T-helper 2 cell treated with Interferon-gamma antibody and Interleukin-4, amounts not matched to agents 5 μg/mL and 100 μg/mL, for 36 hours (primary cell): ENCODE results near the gene INO80E.

ENCODE experiments used
- DNase-seq: peaks from one replicate; pipeline ENCODE4 v3.0.0; 2021; ENCODE audit warnings: low spot score
- H3K27ac Mint-ChIP-seq: one replicate; pipeline ENCODE4 v1.8.0; 2021; ENCODE audit warnings: mild to moderate bottlenecking, mixed read lengths
- H3K27me3 Mint-ChIP-seq: one replicate; pipeline ENCODE4 v1.8.0; 2021; ENCODE audit warnings: low read depth, mixed read lengths
- H3K36me3 Mint-ChIP-seq: one replicate; pipeline ENCODE4 v1.8.0; 2021; ENCODE audit warnings: low read depth, mixed read lengths
- H3K4me1 Mint-ChIP-seq: one replicate; pipeline ENCODE4 v1.8.0; 2021; ENCODE audit warnings: low read depth, mixed read lengths
- H3K4me3 Mint-ChIP-seq: one replicate; pipeline ENCODE4 v1.8.0; 2022; ENCODE audit warnings: mild to moderate bottlenecking, moderate library complexity, mixed read lengths
- H3K9me3 Mint-ChIP-seq: one replicate; pipeline ENCODE4 v1.8.0; 2021; ENCODE audit warnings: mixed read lengths

Gene INO80E

GRCh38 chr16:29971304-29971703 is 24.7 kb upstream of the INO80E start:
- DNase-seq, result no peak
- peaks cover 30% of the 10 kb centered on the region for H3K36me3 Mint-ChIP-seq
- peaks cover 24% of the 10 kb centered on the region for H3K4me1 Mint-ChIP-seq
- H3K27me3 Mint-ChIP-seq, result no peaks in the 10 kb centered on the region
- H3K27ac Mint-ChIP-seq, result no peak overlapping the region
- H3K9me3 Mint-ChIP-seq, result peaks cover 9% of the 10 kb centered on the region
- no peak overlapping the region for H3K4me3 Mint-ChIP-seq

- peak overlapping the region; percentile 81 for H3K27ac Mint-ChIP-seq
- no peak overlapping the region for H3K4me3 Mint-ChIP-seq
- DNase-seq, result no peak
These were observed 23.5 kb upstream of the INO80E start for GRCh38 chr16:29972500-29972899.

GRCh38 chr16:29972992-29973383 is 23.1 kb upstream of the INO80E start:
- peaks cover 30% of the 10 kb centered on the region for H3K36me3 Mint-ChIP-seq
- no peaks in the 10 kb centered on the region for H3K27me3 Mint-ChIP-seq
- no peak for DNase-seq
- H3K4me3 Mint-ChIP-seq, result peak overlapping the region; percentile 98
- H3K4me1 Mint-ChIP-seq, result peaks cover 28% of the 10 kb centered on the region
- peaks cover 9% of the 10 kb centered on the region for H3K9me3 Mint-ChIP-seq
- H3K27ac Mint-ChIP-seq, result peak overlapping the region; percentile 81

More at GRCh38 chr16:29972500-29972899, 23.5 kb upstream of the INO80E start:
- Mint-ChIP-seq H3K36me3 (peaks cover 30% of the 10 kb centered on the region), H3K9me3 (peaks cover 9% of the 10 kb centered on the region), H3K4me1 (peaks cover 28% of the 10 kb centered on the region), H3K27me3 (no peaks in the 10 kb centered on the region)

GRCh38 chr16:29973384-29974246 is 22.4 kb upstream of the INO80E start, which contains the start of gene TAOK2:
TSS of gene TAOK2 (plus strand) at chr16:29973868. CDS start at chr16:29977773, 3,905 bp downstream.
- no peaks in the 10 kb centered on the region for H3K27me3 Mint-ChIP-seq
- H3K36me3 Mint-ChIP-seq, result peaks cover 30% of the 10 kb centered on the region
- H3K4me3 Mint-ChIP-seq, result peak within 1 kb of the TSS; percentile 98
- H3K27ac Mint-ChIP-seq, result peak within 1 kb of the TSS; percentile 95
- peak; percentile 99 for DNase-seq
- H3K9me3 Mint-ChIP-seq, result peaks cover 9% of the 10 kb centered on the region
- H3K4me1 Mint-ChIP-seq, result peaks cover 28% of the 10 kb centered on the region

- Mint-ChIP-seq H3K27ac (peak overlapping the region; percentile 84), H3K4me1 (peaks cover 28% of the 10 kb centered on the region), H3K27me3 (no peaks in the 10 kb centered on the region), H3K4me3 (peak overlapping the region; percentile 98), H3K36me3 (peaks cover 33% of the 10 kb centered on the region), H3K9me3 (peaks cover 9% of the 10 kb centered on the region)
- DNase-seq, result no peak
These were observed 21.5 kb upstream of the INO80E start for GRCh38 chr16:29974291-29975133.

DNA sequence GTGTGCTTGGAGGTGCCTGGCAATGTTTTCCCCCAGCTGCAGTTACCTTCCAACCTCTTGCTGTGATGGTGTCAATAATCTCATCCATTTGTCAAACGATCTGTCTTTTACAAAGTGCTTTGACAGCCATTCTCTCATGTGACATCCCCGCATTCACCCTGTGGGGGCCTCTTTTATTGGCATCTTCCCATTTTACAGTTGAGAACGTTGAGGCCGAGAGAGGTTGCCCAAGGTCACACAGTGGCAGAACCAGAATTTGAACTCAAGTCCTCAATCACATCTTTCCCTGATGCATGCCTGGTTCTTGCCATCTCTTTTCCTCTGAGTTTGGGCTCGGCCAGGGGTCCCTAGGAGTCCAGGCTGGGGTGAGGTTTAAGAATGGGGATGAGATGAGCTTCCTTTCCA is 20.9 kb upstream of the INO80E start:
- DNase-seq, result no peak
- H3K27me3 Mint-ChIP-seq, result no peaks in the 10 kb centered on the region
- H3K4me1 Mint-ChIP-seq, result peaks cover 28% of the 10 kb centered on the region
- H3K36me3 Mint-ChIP-seq, result peaks cover 34% of the 10 kb centered on the region
- H3K9me3 Mint-ChIP-seq, result peaks cover 9% of the 10 kb centered on the region
- H3K27ac Mint-ChIP-seq, result peak overlapping the region; percentile 84
- peak overlapping the region; percentile 98 for H3K4me3 Mint-ChIP-seq

GRCh38 chr16:29975811-29976511 is 20.1 kb upstream of the INO80E start:
- H3K4me3 Mint-ChIP-seq, result peak overlapping the region; percentile 98
- peaks cover 39% of the 10 kb centered on the region for H3K36me3 Mint-ChIP-seq
- H3K27me3 Mint-ChIP-seq, result no peaks in the 10 kb centered on the region
- H3K9me3 Mint-ChIP-seq, result peaks cover 9% of the 10 kb centered on the region
- no peak for DNase-seq
- peak overlapping the region; percentile 84 for H3K27ac Mint-ChIP-seq
- H3K4me1 Mint-ChIP-seq, result peaks cover 28% of the 10 kb centered on the region

DNA sequence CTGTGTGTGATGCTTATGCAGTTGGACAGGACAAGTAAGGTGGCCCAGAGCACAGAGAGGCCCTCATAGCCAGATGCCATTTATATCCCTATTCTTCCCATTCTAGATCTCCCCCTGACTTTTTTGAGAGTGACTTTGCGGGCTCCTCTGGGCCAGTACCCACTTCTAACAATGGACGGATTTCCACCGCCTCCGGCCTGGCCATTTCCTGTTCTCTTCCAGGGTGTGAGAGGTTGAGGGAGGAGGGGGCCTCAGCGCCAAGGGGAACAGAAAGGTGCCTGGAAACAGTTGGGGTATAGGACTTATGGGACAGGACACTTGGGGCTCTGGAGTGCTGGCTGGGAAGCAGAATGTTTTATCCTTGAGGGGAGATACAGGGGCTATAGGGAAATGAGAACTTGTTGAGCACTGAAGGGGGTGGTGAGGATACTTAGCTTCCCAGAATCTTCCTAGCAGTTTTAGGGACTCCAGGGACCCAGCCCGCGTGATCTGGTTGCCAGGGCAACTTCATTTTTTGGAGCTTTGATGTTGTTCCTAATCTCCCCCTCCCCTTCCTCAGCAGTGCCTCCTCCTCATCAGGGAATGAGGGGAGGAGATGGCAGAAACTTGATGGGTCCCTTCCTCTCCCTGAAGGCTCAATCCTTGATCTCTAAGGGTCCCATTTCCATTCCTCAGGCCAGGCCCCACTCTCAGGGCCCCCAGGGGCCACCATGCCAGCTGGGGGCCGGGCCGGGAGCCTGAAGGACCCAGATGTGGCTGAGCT is 18.8 kb upstream of the INO80E start:
- Mint-ChIP-seq H3K27ac (no peak overlapping the region), H3K36me3 (peaks cover 43% of the 10 kb centered on the region), H3K4me1 (peaks cover 28% of the 10 kb centered on the region), H3K4me3 (peak overlapping the region; percentile 41), H3K27me3 (no peaks in the 10 kb centered on the region), H3K9me3 (peaks cover 9% of the 10 kb centered on the region)
- no peak for DNase-seq

- H3K4me1 Mint-ChIP-seq, result peaks cover 24% of the 10 kb centered on the region
- no peak overlapping the region for H3K4me3 Mint-ChIP-seq
- peaks cover 46% of the 10 kb centered on the region for H3K36me3 Mint-ChIP-seq
- peaks cover 4% of the 10 kb centered on the region for H3K9me3 Mint-ChIP-seq
- H3K27me3 Mint-ChIP-seq, result no peaks in the 10 kb centered on the region
- no peak overlapping the region for H3K27ac Mint-ChIP-seq
- DNase-seq, result no peak
These were observed 18.0 kb upstream of the INO80E start for GRCh38 chr16:29978081-29978480.

GRCh38 chr16:29978564-29979270 is 17.3 kb upstream of the INO80E start:
- Mint-ChIP-seq H3K36me3 (peaks cover 47% of the 10 kb centered on the region), H3K27me3 (no peaks in the 10 kb centered on the region), H3K27ac (no peak overlapping the region), H3K9me3 (no peaks in the 10 kb centered on the region), H3K4me3 (no peak overlapping the region), H3K4me1 (peaks cover 20% of the 10 kb centered on the region)
- no peak for DNase-seq

- peaks cover 60% of the 10 kb centered on the region for H3K36me3 Mint-ChIP-seq
These were observed 13.3 kb upstream of the INO80E start for GRCh38 chr16:29982560-29983419.

More at GRCh38 chr16:29982560-29983419, 13.3 kb upstream of the INO80E start:
- H3K4me3 Mint-ChIP-seq, result no peak overlapping the region
- no peak overlapping the region for H3K27ac Mint-ChIP-seq
- no peak for DNase-seq
- H3K4me1 Mint-ChIP-seq, result no peaks in the 10 kb centered on the region
- no peaks in the 10 kb centered on the region for H3K27me3 Mint-ChIP-seq
- H3K9me3 Mint-ChIP-seq, result no peaks in the 10 kb centered on the region
